ENCODE data around the gene CSF3. TPM values are rescaled to one million over a fixed set of nuclear protein-coding genes. Genes with fewer than 3 reads are reported as not detected.

CSF3 gene
- total RNA-seq, 1 experiment from 2014 or later: not detected

- Histone ChIP-seq H3K4me1 (ENCODE audit: insufficient read depth, low read length) (no peaks in the 10 kb centered on the region), H3K9me3 (ENCODE audit: control insufficient read depth, low read depth, low read length) (no peaks in the 10 kb centered on the region), H3K79me2 (ENCODE audit: insufficient read depth, low read length) (no peaks in the 10 kb centered on the region), H3T11ph (ENCODE audit: low read length) (no peak overlapping the region), H3K56ac (ENCODE audit: insufficient read length, low read depth, low read length) (no peak overlapping the region), H3K9ac (ENCODE audit: extremely low read depth, insufficient read length, low read length) (no peak overlapping the region), H3K23ac (ENCODE audit: insufficient read length, low read depth, low read length) (no peak overlapping the region), H3K79me1 (ENCODE audit: insufficient read depth, low read depth, low read length, poor library complexity, severe bottlenecking) (no peaks in the 10 kb centered on the region), H2BK120ac (ENCODE audit: low read depth, low read length, poor library complexity, severe bottlenecking) (no peak overlapping the region), H3K4me2 (ENCODE audit: insufficient read depth, insufficient read length, low read length) (no peak overlapping the region), H4K20me1 (ENCODE audit: control insufficient read depth, insufficient read depth, insufficient read length) (no peaks in the 10 kb centered on the region), H2AFZ (ENCODE audit: low read length) (no peak overlapping the region), H2AK5ac (ENCODE audit: insufficient read length, low read length) (no peak overlapping the region), H3K14ac (ENCODE audit: insufficient read depth, low read length) (no peak overlapping the region), H2BK15ac (ENCODE audit: low read depth, low read length) (no peak overlapping the region), H4K8ac (replicated peaks; ENCODE audit: insufficient read length, low read depth, low read length) (no peak overlapping the region), H2BK12ac (ENCODE audit: insufficient read length, low read depth, low read length) (no peak overlapping the region), H3K4ac (ENCODE audit: low read depth, low read length) (no peak overlapping the region), H3K27me3 (ENCODE audit: insufficient read depth, low read length) (no peaks in the 10 kb centered on the region), H2BK20ac (ENCODE audit: low read depth, low read length, poor library complexity, severe bottlenecking) (no peak overlapping the region), H4K91ac (ENCODE audit: insufficient read length, low read depth, low read length) (no peak overlapping the region), H3K23me2 (ENCODE audit: insufficient read length, low read depth, low read length, poor library complexity, severe bottlenecking) (no peaks in the 10 kb centered on the region), H3K18ac (ENCODE audit: insufficient read length, low read depth, low read length) (no peak overlapping the region), H3K27ac (ENCODE audit: insufficient read length, low read depth, low read length) (no peak overlapping the region), H2BK5ac (ENCODE audit: insufficient read length, low read length) (no peak overlapping the region), H4K5ac (ENCODE audit: insufficient read length, low read depth, low read length) (no peak overlapping the region)
- WGBS (ENCODE audit: extremely low coverage, insufficient read length, low lambda C conversion rate): no CpG with 5 or more reads among the region's 11 CpGs
- Mint-ChIP-seq H3K4me1 (no peaks in the 10 kb centered on the region), H3K4me3 (no peak overlapping the region), H3K9me3 (no peaks in the 10 kb centered on the region), H3K27me3 (ENCODE audit: low read depth) (no peaks in the 10 kb centered on the region), H3K36me3 (ENCODE audit: insufficient read depth in 1 of 3, low read depth in 3 of 3) (peaks cover 70 to 97% (median 95%) of the 10 kb centered on the region in 3 experiments; a peak in 6 of 7 replicates), H3K27ac (no peak overlapping the region; a peak in 1 of 7 replicates)
- DNase-seq: no peak
- no peak for TF ChIP-seq CTCF (conservative IDR thresholded peaks at IDR 0.05)
Observed at GRCh38 chr17:39988206-39988810, 26.9 kb upstream of the CSF3 start.

Measured in H9 (cell line).